AG08396 (cell line): ENCODE measurements around the gene ELMO3.
A peak's percentile ranks its signal among the peaks of the same experiment; 100 is the strongest.

Source experiments
- DNase-seq: peaks from one replicate; pipeline ENCODE4 v3.0.0; 2012; ENCODE audit warnings: low spot score, mixed read lengths

The ELMO3 gene

DNA sequence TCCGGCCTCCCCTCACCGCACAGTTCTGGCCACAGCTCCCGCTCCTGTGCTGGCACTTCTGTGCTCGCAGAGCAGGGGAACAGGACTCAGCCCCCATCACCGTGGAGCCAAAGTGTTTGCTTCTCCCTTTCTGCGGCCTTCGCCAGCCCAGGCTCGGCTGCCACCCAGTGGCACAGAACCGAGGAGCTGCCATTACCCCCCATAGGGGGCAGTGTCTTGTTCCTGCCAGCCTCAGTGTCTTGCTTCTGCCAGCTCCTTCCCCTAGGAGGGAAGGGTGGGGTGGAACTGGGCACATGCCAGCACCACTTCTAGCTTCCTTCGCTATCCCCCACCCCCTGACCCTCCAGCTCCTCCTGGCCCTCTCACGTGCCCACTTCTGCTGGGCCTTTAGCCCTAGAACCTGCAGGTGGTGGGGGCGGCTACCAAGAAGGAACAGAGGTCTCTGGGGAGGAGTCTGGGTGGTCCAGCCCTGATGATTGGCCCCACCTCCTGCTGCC, 645 bp upstream of the ELMO3 start:
- DNase-seq: peak; percentile 86

DNA sequence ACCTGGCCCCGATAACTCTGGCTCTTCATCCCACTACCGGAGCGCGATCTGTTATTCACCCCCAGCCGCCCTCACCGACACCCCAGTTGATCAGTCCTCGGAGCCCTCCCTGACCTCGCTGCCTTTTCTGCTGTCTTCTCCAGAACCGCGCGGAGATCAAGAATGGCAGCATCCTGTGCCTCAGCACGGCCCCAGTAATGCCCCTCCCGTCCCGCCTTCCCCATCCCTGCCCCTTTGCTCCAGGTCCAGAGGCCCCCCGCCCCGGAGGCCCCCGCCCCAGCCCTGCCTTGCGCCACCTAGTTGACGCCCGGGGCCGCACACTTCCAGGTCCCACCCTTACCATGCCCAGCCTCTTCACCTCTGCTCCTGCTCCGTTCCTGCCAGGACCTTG, 872 bp downstream of the ELMO3 start:
- DNase-seq: no peak

GRCh38 chr16:67200491-67200890, 1.6 kb downstream of the ELMO3 start:
- DNase-seq: no peak

DNA sequence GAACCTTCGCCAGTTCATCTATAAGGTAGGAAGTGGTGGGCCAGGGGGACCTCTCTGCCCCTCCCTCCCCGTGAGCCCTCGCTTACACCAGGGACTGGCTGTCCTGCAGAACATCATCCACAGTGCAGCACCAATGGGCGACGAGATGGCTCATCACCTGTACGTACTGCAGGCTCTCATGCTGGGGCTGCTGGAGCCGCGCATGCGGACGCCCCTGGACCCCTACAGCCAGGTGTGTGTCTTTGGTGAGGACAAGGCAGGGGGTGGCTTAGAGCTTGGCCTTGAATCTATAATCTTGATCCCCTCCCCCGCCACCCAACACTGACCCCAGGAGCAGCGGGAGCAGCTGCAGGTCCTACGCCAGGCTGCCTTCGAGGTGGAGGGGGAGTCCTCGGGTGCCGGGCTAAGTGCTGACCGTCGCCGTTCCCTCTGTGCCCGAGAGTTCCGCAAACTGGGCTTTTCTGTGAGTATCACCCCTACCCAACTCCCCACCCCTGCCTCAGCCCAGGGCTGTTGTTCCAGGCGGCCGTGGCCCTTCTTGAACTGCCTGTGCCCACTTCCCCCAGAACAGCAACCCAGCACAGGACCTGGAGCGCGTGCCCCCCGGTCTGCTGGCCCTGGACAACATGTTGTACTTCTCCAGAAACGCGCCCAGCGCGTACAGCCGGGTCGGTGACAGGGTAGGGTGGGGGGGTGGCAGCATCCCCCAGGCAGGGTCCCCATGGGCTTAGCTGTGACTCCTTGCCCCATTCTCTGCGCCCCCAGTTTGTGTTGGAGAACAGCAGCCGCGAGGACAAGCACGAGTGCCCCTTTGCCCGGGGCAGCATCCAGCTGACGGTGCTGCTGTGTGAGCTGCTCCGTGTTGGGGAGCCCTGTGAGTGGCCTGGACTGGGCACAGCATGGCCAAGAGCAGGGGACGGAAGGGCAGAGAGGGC, 2.7 kb downstream of the ELMO3 start:
- DNase-seq: no peak

DNA sequence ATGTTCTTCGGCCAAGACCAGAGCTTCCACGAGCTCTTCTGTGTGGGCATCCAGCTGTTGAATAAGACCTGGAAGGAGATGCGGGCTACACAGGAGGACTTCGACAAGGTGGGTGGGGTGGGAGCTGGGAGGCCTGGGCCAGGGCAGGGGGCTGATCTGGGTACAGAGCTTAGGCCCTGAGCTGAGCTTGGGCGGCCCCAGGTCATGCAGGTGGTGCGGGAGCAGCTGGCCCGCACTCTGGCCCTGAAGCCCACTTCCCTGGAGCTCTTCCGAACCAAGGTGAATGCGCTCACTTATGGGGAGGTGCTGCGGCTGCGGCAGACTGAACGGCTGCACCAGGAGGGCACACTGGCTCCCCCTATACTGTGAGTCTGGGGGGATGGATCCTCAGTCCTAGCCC, 3.5 kb downstream of the ELMO3 start:
- DNase-seq: no peak

DNA sequence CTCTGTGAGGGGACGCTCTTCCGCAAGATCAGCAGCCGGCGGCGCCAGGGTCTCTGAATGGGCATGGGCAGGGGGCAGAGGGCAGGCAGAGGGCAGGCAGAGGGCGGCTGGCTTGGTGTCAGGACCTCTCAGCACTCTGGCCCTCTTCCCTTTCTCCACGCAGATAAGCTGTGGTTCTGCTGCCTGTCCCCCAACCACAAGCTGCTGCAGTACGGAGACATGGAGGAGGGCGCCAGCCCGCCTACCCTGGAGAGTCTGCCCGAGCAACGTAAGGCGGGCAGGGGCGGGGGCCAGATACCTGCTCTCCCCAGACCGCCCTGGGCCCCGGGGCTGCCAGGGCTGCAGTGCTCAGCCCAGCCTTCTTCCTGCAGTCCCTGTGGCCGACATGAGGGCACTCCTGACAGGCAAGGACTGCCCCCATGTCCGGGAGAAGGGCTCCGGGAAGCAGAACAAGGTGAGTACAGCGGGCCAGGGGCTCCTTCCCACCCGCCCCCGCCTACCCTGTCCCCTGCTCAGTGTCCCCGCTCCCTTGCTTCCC, 4.1 kb downstream of the ELMO3 start:
- no peak for DNase-seq

DNA sequence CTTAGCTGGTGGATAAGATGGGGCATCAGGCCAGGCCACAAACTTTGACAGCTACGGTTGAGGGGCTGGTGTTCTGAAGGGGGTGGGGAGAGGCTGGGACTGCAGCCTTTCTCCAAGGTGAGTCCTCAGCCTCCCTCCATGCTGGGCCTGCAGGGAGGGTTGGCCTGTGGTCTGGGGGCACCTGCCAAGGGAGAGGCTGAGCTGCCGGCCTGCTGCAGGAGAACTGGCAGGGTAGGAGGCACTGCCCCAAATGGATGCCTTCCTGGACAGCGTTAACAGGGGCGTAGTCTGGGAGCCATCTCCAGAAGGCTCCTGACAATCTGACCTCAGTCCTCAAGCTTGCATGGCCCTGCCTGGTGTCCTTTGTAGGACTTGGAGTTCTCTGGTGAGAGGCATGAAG, 5.1 kb downstream of the ELMO3 start:
- DNase-seq: no peak

- no peak for DNase-seq
These were observed 7.4 kb downstream of the ELMO3 start for GRCh38 chr16:67206129-67206837.

DNA sequence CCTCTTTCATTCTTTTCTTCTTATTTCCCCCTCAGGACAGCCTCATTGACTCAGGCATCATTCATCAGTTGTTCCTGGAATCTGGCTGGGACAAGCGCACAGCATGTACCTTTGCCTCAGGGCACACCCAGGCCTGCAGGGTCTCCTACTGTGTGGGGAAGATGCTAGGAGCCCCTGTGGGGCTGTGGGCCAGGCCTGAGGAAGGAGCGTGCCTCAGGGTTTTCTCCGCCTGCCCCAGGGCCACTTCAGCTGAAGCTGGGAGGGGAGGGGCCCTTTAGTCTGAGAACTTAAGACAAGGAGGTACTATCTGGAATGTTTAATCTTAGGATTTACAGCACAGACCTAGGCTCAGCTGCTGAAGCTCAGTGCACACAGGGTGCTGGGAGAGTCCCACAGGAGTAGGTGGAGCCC, 7.9 kb downstream of the ELMO3 start:
- no peak for DNase-seq

DNA sequence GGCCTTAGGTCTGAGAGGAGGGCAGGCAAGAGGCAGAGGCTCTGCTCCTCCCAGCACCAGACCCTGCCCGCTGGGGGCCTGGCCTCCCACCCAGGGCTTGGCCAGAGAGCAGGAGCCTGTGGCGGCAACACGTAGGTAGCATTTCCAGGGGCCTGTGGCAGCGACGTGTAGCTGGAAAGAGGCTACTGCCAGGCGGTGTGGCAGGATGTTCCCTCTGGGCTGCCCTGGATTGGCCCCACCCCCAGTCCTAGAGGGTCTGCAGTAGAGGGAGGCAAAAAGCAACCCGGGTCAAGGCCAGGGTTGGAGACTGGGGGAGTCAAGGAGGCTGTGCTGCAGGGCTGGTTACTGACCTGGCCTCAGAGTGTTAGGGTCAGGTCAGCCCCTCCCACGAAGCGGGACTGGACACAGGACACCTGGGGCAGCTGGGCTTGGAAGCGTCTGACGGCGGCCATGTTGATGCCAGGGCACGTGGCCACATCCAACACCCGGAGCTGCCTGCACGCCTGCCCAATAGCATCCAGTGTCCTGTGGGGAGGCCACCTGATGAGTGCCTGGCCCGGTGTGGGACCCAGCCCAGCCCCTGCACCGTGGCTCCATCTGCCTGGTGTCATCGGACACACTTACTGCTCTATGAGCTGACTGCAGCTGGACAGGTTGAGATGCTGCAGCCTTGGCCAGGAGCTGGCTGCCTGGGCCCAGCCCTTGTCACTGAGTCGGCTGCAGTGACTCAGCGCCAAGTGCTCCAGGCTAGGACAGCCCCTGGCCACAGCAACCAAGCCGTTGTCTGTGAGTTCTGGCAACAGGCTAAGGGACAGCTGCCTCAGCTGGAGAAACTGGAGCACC, 8.5 kb downstream of the ELMO3 start:
- DNase-seq: peak; percentile 81

- DNase-seq: no peak
These were observed 9.4 kb downstream of the ELMO3 start for GRCh38 chr16:67208154-67208896.

- no peak for DNase-seq
These were observed 10.6 kb downstream of the ELMO3 start for GRCh38 chr16:67209565-67209964.

GRCh38 chr16:67210069-67210937, 11.4 kb downstream of the ELMO3 start:
- DNase-seq: no peak

- DNase-seq: no peak
These were observed 12.7 kb downstream of the ELMO3 start for GRCh38 chr16:67211674-67212073.

DNA sequence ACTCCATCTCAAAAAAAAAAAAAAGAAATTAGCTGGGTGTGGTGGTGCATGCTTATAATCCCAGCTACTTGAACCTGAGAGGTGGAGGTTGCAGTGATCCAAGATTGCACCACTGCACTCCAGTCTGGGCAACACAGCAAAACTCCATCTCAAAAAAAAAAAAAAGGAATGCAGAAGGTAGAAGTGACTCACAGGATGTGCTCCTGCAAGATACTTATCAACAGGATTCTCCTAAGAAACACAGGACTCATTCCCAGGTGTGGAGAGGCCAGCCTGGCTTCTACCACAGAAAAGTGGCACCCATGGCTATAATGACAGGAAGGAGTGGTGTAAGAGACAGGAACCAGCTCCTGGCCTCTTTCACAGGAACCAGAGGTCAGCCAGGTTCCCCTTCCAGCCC, 13.8 kb downstream of the ELMO3 start:
- no peak for DNase-seq

DNA sequence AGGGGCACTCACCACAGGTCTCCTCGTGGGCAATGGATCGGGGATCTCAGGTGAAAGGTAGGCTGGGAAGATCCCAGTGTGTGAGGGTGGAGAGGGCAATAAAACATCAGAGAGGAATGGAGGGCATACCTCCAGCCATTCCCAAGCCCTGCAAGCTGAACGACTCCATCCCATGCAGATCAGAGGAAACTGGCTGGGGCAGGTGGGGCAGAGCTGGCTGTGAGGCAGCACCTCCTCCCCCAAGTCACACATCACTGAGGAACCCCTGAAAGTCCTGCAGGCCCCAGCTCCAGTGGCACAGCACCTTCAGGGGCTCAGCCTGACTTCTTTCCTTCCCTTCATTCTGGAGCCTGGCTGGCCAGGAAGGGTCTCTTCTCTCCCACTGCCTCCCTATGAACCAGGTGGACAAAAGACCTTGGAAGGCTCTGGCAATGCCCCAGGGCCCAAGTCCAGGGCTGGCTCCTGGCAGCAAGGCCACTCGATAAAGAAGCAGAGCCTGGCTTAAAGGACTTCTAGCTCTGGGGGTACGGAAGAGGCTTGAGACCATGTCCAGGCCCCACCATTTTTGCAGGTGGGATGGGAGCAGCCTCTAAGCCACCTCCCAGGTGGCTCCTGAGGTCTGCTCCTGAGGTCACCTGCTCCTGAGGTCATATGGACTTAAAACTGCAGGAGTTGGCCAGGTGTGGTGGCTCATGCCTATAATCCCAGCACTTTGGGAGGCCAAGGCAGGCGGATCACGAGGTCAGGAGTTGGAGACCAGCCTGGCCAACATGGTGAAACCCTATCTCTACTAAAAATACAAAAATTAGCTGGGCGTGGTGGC, 14.5 kb downstream of the ELMO3 start:
- DNase-seq: no peak

DNA sequence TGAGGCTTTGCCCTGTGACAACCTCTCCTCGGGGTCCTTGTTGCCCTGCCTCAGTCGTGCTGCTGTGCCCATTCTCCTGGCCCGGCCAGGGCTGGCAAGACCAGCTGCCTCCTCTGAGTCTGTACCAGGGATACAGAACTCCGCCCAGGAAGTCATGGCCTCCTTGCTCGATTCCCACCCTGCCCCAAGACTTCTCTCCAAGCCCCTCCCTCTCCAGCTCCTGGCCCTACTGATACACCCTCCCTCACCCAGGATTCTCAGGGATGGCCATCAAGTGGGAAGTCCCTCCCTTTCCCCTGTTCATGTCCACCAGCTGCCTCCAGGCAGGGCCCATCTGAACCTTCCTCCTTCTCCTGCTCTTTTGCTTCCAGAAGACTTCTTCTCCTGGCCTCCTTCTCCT, 16.8 kb downstream of the ELMO3 start:
- no peak for DNase-seq

DNA sequence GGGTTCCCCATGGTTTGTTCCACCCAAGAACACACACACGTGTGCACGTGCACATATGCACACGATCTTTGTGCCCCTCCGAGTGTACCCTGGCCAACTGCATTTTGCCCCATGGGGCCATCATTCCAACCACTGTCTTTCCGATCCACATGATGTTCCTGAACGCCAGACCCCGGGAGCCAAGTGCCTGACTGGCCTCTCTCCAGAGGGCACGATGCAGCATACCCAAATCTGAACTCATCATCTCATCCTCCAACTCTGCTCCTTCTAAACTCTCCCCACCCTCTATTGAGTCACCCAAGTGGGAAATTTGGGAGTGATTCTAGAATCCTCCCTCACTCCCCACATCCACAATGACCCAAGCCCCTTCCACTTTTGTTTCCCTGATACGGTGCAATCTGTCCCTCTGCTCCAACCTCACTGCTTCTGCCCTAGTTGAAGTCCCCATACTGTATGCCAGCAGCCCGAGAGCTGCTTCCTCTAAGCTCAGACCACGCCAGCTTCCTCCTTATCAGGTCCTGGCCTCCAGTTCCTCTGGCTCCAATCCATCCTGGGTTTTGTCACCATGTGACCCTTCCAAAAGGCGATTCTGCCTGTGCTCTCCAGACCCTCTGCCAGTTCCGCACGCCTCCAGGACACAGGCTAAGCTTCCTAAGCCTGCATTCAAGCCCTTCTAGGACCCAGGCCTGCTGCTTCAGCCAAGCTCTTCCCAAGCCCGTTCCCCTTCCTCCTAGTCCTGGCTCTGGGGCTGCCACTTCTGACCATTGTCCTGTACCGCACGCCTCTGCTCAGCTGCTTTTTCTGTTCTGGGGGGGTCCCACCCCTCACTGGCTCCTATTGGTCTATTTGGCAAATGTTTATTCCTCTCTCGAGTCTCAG, 17.9 kb downstream of the ELMO3 start:
- DNase-seq: no peak
